M059J (cell line): ENCODE data around the gene TAF8. TPM values are rescaled to one million over a fixed set of nuclear protein-coding genes. Genes with fewer than 3 reads are reported as not detected.
A peak's percentile ranks its signal among the peaks of the same experiment; 100 is the strongest.

Source experiments
- DNase-seq: peaks from one replicate; pipeline ENCODE4 v3.0.0-alpha.2; 2012; ENCODE audit warnings: low read depth
- total RNA-seq: library from RNA; depleted of rRNA; stranded (reverse); fragments of >200 nt; shearing (Covaris generic); gene quantifications from 2 replicates; pipeline ENCODE4 v1.2.3, GENCODE V29; 2014

TAF8 gene
- total RNA-seq, 1 experiment from 2014 or later, result 23.7 TPM

DNA sequence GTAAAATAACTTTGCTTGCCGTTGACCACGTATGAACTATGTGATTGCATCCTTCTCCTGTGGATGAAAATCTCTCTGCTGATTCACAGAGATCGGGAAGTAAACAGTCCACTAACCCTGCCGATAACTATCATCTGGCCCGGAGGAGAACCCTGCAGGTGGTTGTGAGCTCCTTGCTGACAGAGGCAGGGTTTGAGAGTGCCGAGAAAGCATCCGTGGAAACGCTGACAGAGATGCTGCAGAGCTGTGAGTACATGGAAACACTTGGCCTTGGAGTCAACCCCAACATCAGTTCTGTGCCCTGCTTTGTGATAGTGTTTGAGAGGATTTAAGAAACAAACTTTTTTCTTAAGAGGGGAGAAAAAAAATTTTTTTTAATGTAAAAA is 937 bp downstream of the TAF8 start:
- DNase-seq, result no peak

DNA sequence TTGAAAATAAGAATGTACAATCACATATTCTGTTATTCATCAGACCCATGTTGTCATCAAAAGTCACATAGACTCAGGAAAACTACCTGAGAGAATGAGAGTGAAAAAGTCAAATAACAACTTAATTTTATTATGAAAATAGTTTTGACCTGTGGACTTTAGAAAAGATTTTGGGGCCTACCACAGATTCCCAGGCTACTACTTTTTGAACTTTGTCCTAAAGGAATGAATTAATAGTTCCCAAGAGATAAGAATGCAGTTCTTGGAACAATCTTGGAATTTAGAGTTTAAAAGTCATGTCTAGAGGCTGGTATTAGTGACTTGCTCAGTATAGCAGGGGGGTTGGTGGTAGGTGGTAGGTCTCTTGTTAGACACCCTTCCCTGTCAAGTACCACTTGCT is 3.3 kb downstream of the TAF8 start:
- DNase-seq, result no peak

DNA sequence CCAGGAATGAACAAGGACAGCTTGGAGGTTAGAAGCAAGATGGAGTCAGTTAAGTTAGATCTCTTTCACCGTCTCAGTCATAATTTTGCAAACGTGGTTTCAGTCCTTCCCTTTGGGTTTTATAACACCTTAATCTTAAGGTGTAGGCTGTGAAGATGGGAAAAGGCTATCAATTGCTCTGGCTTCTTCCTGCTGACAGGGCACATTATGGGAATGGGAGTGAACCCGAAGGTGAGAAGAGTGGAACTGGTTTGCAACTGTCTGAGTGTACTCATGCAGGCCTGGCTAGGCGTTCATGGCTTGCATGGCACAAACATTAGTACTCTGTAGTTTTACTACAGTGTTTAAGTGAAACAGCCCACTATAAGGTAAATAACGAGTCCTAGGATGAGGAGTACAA is 9.4 kb downstream of the TAF8 start:
- no peak for DNase-seq

- no peak for DNase-seq
Observed at GRCh38 chr6:42066156-42066675, 15.9 kb downstream of the TAF8 start.

DNA sequence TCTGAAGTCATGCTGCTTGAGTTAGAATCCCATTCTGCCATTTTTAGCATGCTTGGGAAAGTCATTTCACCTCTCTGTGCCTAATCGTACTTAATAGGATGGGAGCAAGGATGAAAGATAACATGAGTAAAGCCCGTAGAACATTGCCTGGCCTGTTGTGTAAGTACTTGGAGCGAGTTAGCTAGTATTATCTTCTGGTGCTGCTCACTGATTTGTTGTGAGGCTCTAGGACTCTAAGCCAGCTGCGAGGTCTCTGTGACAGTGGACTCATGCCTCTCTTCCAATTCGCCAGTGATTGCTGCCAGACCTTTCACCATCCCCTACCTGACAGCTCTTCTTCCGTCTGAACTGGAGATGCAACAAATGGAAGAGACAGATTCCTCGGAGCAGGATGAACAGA is 17.8 kb downstream of the TAF8 start:
- no peak for DNase-seq

DNA sequence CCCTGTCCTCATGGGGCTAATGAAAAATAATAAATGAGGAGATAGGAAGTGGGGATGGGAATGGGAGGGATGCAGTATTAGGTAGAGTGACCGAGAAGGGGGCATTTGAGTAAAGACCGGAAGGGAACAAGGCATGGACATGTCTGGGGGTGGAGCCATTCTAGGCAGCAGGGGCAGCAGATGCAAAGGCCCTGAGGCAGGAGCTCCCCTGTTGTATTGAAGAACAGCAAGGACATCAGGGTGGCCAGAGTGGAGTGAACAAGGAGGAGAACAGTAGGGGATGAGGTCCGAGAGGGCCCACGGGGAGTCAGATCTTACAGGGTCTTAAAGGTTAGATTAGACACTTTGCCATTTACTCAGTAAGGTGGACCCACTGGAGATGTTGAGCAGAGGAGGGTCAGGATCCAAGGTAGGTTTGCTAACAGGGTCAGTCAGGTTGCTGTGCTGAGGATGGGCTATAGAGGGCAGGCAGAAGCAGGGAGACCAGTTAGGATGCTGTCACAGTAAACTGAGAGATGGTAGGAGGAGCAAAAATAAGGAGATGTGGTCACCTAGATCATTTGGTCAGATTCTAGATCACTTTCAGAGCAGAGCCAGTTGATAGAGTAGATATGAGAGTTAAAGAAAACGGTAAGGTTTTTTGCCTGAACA is 18.7 kb downstream of the TAF8 start:
- no peak for DNase-seq

DNA sequence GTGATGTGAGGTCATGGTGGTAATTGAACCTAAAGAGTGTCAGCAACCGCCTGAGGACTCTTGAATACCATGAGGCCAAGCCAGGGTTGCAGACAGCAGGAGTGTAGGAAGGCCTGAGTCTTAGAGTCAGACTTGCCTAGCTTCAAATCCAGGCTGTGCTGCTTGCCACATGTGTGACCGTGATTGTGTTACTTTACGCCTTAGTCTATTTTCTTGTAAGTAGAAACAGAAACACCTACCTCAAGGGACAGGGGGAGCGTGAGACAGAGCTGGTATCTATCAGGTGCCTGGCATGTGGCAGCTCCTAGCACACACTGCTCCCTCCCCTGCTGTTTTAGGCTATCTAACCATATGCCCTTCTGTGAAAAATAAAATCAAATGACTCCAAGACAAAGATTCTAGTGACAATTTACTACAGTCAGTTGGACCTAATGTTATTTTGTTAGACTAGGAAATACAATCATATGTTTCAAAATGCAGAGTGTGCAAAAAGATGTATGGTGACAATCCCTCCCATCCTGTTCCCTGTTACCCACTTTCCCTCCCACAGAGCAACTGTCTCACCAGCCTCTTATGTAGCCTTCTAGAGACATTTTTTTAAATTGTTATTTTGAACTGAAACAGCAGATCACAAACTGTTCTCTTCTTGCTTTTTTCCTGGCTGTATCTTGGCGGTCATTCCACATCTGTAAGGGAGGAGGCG is 21.7 kb downstream of the TAF8 start:
- DNase-seq, result no peak

DNA sequence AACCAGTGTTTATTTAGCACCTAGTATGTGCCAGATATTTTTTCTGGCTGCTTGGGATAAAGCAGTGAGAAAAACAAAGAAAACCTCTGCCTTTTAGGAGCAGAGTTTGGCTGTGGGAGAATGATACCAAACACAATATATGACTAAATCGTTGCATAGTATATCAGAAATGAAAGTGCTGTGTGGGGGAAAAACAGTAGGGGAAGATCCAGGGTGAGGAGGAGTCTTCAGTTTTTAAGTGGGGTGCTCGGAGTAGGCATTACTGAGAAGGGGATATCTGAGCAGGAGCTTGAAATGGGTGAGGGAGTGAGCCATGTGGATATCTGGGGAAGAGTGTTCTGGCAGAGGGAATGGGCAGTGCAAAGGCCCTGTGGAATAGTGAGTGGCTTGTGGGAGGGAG is 23.0 kb downstream of the TAF8 start:
- no peak for DNase-seq

DNA sequence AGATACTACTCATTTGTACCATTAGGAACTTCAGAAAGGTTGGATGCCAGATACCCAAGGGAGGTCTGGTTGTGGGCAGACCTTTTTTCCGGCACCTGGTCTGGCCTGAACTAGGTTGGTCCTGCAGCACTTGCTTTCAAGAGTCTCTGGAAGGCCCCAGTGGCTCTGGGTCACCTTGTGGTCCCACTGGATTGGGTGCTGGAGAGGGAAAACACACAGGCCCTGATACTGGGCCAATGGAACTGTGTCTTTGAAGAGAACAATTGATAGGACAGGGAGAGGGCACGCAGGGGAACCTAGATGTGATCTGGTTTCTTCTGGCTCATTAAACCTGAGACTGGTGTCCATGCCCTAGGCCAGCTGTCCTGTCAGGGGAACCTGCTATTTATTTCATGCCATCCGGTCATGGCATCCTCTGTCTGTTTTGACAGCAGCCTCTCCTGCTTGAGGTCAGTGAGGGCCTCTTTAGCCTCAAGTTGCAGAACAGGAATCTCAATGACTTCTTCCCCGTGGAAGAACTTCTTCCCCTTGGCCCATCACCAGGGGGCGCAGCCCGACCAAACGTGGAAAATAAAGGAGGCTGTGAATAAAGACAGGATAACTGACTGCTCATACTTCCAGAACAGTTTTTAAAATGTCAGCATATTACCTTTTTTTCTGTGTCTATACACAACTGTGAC is 25.0 kb downstream of the TAF8 start:
- DNase-seq, result peak; percentile 74

- no peak for DNase-seq
Observed at GRCh38 chr6:42078386-42078785, 28.1 kb downstream of the TAF8 start.

DNA sequence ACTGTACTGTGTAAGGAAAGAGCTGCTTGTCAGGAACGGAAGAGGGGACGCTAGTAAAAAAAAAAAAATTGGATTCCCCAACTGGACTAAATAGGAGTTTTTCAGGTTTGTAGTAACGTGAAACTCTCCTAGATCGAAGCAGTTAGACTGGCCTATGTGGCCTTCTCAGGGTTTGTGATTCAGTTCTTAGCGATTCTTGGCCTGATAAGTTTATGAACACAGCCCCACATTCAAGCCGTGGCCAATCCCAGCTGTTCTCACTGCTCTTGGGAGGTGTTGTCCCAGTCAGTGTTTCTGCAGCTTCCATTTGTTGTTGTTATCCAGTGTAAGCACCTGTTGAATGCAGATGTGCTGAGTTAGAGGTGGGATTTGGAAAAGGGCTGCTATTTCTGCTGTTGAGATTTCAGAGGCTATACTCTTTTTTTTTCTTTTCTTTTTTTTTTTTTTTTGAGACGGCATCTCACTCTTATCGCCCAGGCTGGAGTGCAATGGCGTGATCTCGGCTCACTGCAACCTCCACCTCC is 29.7 kb downstream of the TAF8 start:
- no peak for DNase-seq

DNA sequence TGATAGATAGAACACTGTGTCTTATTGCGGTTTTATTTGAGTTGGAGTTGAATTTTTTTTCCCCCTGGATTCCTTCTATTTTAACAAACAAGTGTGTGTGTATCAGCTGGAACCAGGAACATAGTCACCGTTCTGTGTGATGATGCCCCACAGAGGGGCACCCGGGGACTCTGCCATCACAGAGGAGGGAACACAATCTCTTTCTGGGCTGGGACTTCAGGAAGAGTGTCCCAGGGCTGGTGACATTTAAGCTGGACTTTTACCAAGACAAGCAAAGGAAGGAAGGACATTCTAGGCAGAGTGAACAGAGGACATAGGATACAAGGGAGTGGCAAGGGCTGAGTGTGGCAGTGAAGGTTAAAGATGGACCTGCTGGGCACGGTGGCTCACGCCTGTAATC is 33.2 kb downstream of the TAF8 start:
- no peak for DNase-seq

DNA sequence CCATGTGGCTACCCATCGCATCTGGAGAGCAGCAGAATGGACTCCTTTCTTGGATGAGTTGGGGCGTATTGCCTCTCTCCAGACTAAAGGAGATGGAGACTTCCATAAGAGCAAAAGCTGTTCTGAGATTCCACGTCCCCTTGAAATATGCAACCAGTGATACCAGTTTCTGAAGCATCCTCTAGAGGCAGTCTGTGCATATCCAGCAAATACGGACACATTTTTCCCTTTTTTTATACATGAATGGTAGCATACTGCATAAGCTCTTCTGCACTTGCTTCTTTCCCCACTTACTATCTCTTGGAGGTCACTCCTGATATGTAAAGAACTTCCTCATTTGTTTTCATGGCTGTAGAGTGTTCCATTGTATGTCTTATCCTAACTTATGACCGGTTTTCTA is 34.6 kb downstream of the TAF8 start:
- no peak for DNase-seq

DNA sequence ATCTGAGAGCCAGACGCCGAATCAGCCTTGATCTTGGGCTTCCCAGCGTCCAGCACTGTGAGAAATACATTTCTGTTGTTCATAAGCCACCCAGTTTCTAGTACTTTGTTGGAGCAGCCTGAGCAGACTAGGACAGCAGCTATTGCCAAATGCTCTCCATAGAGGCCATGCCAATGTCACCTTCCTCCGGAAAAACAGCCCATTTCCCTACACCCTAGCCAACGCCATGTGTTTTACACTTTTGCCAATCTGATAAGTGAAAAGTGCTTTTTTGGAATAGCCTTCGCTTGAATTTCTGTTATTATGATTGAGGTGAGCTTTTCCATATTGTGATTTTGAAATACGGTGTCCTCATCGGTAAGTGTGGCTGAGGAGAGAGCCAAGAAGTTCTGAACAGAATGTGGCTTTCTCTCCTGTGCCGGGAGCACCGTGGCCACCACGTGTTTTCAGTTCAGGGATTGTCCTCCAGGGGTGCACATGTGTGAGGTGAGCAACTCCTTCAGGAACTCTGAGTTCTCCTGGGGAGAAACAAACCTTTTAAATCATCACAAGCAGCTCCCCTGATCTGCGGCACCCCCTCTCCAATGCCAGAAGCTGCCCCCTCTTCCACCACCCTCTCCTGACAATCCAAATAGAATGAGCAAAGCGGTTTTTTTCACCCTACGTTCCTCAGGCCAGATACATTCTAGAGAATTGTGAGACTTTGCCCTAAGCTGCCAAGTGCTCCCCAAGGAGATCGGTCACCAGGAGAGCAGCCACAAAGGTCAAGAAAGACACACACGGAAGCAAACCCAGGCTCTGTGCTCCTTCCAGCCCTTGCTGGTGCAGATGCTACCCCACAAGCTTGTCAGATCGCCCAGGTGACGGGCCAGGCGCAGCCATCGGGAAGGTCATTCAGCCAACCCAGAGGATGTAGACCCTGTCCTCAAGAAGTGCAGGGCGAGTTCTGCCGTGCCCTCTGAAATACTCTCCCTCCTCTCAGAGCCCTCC is 36.0 kb downstream of the TAF8 start:
- DNase-seq, result no peak

DNA sequence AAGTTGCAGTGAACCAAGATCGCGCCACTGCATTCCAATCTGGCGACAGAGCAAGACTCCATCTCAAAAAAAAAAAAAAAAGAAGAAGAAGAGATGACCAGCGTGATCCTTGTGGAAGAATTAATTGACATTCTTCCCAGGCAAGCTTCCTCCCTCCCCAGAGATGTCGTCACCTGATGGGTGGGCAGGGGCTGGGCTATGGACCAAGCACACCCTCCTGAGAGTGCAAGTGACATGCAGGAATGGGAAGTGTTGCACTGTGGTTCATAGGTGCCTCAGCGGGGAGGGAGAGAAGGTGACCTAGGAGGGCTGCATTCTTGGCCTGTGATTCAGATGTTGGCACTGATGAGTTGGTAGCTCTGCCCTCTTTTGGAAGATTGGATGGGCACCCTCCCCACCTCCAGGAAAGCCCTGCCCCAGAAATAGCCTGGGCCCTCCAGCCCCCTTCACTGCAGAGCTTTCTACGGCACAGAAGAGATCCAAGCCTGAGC is 37.8 kb downstream of the TAF8 start:
- DNase-seq, result peak; percentile 92

DNA sequence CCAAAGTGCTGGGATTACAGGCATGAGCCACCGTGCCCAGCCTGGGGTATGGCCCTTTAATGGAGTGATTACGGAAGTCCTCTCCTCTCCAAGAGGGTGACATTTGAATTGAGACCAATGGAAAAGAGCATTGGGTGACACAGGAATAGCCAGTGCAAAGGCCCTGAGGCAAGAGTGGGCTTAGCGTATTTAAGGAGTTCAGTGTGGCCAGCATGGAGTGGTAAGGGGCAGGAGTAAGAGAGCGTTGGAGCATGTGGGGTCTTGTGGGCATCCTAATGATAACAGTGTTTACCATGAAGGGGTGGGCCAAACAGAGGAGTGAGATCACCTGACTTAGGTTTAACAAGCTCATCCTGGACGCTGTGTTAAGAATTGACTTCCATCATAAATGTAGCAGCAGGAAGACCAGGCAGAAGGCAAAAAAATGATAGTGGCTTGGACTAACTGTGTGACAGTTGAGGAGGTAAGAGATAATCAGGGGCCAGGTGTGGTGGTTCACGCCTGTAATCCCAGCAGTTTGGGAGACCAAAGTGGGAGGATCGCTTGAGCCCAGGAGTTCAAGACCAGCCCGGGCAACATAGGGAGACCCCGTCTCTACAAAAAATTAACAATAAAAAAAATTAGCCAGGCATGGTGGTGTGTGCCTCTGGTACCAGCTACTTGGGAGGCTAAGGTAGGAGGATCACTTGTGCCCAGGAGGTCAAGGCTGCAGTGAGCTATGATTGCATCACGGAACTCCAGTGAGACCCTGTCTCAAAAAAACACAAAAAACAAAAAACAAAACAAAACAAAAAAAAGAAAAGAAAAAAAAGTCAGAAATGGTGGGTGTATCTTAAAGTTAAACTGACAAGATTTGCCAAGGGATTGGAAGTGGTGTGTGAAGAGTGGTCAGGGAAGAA is 40.7 kb downstream of the TAF8 start:
- no peak for DNase-seq

- no peak for DNase-seq
Observed at GRCh38 chr6:42091718-42092023, 41.3 kb downstream of the TAF8 start.

DNA sequence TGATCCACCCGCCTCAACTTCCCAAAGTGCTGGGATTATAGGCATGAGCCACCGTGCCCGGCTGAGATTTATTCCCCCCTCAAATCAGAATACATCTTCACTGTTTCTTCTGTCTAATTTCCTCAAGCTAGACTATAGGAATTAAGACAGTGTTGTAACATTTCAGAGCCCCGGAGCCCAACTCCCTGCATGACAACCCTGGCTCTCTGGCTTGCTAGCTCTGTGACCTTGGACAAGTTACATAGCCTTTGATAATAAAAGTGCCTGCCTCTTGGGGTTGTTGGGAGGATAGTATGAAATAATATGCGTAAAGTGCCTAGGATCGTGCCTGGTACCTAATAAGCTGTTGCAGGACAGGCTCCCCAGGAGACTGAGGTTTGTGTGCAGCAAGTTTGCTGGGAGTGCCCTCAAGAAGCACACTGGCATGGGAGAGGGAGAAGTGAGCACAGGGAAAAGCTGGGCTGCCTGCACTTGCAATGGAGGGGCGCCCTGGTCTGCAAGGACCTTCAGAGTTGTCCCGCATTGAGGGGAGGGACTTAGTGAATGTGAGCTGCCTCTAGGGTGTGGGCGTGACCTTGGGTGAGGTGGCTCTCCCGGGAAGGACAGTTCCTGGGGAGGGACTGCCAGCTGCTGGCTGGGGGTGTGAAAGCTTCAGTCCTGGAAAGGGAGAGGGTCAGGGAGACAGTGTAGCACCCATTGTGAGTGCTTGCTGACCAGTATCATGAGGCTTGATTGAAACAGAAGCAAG is 43.4 kb downstream of the TAF8 start:
- peak; percentile 42 for DNase-seq

DNA sequence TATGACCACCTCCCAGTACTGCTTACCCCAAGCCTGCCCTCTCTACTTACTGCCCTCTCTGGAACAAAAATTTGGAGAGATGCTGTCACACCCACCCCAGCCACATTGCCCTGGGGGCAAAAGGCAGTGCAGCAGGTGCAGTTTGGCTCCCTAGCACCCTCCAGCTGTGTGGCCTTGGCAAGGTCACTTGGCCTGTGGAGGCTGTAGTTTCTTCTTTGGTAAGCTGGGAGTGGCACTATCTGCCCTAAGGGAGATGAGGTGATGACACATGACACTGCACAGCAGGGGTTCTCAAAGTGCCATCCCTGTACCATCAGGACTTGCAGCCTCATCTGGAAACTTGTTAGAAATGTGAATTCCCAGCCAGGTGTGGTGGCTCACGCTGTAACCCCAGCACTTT is 44.8 kb downstream of the TAF8 start:
- no peak for DNase-seq
